ENCODE measurements around the gene NLGN4Y. TPM values are rescaled to one million over a fixed set of nuclear protein-coding genes. Genes with fewer than 3 reads are reported as not detected.

Gene NLGN4Y
- total RNA-seq, result not detected

- intact Hi-C loops (cut with DNase I), result no loop called here
- DNase-seq, result peak in 1 of 4 donors; percentile 10
- no peak for TF ChIP-seq POLR2A (IDR thresholded peaks at IDR 0.05)
- TF ChIP-seq CTCF (IDR thresholded peaks at IDR 0.05), result no peak
- Histone ChIP-seq H3K27ac (peak within 1 kb of the TSS in 2 of 4 donors; percentile 47 to 49), H3K36me3 (replicated peaks in 1 of 2; ENCODE audit: insufficient read depth in 1 of 2, low read depth in 2 of 2) (no peaks in the 10 kb centered on the region), H3K27me3 (no peaks in the 10 kb centered on the region), H3K4me3 (peak within 1 kb of the TSS in 1 of 2 donors; percentile 43), H3K9me3 (no peaks in the 10 kb centered on the region), H3K4me1 (no peaks in the 10 kb centered on the region)
- 0% methylated on average over 13 to 43 of the region's 65 CpGs for WGBS, 2 donors
- peak; percentile 47 for ATAC-seq
Measured at GRCh38 chrY:14524272-14525231, at the start of gene NLGN4Y. TSS of gene NLGN4Y (plus strand) at chrY:14524529. CDS start at chrY:14622120, 97,591 bp downstream.

- TF ChIP-seq POLR2A (IDR thresholded peaks at IDR 0.05) (no peak), CTCF (IDR thresholded peaks at IDR 0.05) (no peak)
Measured at GRCh38 chrY:14485935-14486334, 38.4 kb upstream of the NLGN4Y start.

GRCh38 chrY:14490226-14490625 is 34.1 kb upstream of the NLGN4Y start:
- Histone ChIP-seq H3K4me3 (no peak overlapping the region), H3K36me3 (replicated peaks in 1 of 2; ENCODE audit: insufficient read depth in 1 of 2, low read depth in 2 of 2) (no peaks in the 10 kb centered on the region), H3K9me3 (no peaks in the 10 kb centered on the region), H3K27me3 (no peaks in the 10 kb centered on the region), H3K27ac (no peak overlapping the region), H3K4me1 (no peaks in the 10 kb centered on the region)
- 39 to 44% methylated on average over 1 of the region's 1 CpG for WGBS, 2 donors
- DNase-seq, result no peak
- intact Hi-C loops (cut with DNase I), result no loop called here
- no peak for TF ChIP-seq POLR2A (IDR thresholded peaks at IDR 0.05)
- no peak for TF ChIP-seq CTCF (IDR thresholded peaks at IDR 0.05)
- no peak for ATAC-seq

More at GRCh38 chrY:14485935-14486334, 38.4 kb upstream of the NLGN4Y start:
- DNase-seq (no peak), ATAC-seq (no peak)
- Histone ChIP-seq H3K4me1 (no peaks in the 10 kb centered on the region), H3K4me3 (no peak overlapping the region), H3K27ac (no peak overlapping the region), H3K9me3 (no peaks in the 10 kb centered on the region), H3K36me3 (replicated peaks in 1 of 2; ENCODE audit: insufficient read depth in 1 of 2, low read depth in 2 of 2) (no peaks in the 10 kb centered on the region), H3K27me3 (no peaks in the 10 kb centered on the region)
- intact Hi-C loops (cut with DNase I), result no loop called here

- no peak overlapping the region for H3K27ac ChIP-seq
- H3K36me3 ChIP-seq (replicated peaks in 1 of 2; ENCODE audit: insufficient read depth in 1 of 2, low read depth in 2 of 2), result no peaks in the 10 kb centered on the region
- no peak overlapping the region for H3K4me3 ChIP-seq
- TF ChIP-seq CTCF (IDR thresholded peaks at IDR 0.05) (no peak), POLR2A (IDR thresholded peaks at IDR 0.05) (no peak)
- intact Hi-C loops (cut with DNase I), result no loop called here
- DNase-seq (no peak), ATAC-seq (no peak)
- WGBS, 2 donors, result 50 to 65% methylated on average over 2 of the region's 2 CpGs
- H3K27me3 ChIP-seq, result no peaks in the 10 kb centered on the region
- no peaks in the 10 kb centered on the region for H3K4me1 ChIP-seq
- no peaks in the 10 kb centered on the region for H3K9me3 ChIP-seq
Measured at GRCh38 chrY:14498071-14498470, 26.3 kb upstream of the NLGN4Y start.
